ENCODE measurements around the gene PGF. TPM values are rescaled to one million over a fixed set of nuclear protein-coding genes. Genes with fewer than 3 reads are reported as not detected.

PGF gene
- polyA plus RNA-seq, 1 donor (not counting 4 experiments of a cell fraction or from before 2014, with no cell fraction given) = 16.5 TPM

GRCh38 chr14:74979029-74979428, 23.6 kb upstream of the PGF start:
- peak overlapping the region; percentile 33 for H3K27ac ChIP-seq (ENCODE audit: control insufficient read depth, insufficient read depth, low read length)
- dilution Hi-C loops (cut with MboI; ENCODE audit: extremely low pct_ligation_motif_present, low sequenced_read_pairs) = no loop called here
- no peaks in the 10 kb centered on the region for H3K27me3 ChIP-seq (ENCODE audit: control insufficient read depth, extremely low read depth, insufficient read depth, low read length)
- H3K4me2 ChIP-seq (ENCODE audit: control insufficient read depth, extremely low read depth, insufficient read depth, low read depth, low read length) = peak overlapping the region; percentile 42
- no peak for TF ChIP-seq CTCF (optimal IDR thresholded peaks at IDR 0.05 in 1 of 3, IDR thresholded peaks at IDR 0.05 in 1 of 3, conservative IDR thresholded peaks at IDR 0.05 in 1 of 3; ENCODE audit: extremely low read depth in 1 of 3, insufficient read depth in 2 of 3, low read length in 3 of 3)
- no peak for TF ChIP-seq EZH2 (IDR thresholded peaks at IDR 0.05; ENCODE audit: low read length)
- H4K20me1 ChIP-seq (ENCODE audit: control insufficient read depth, extremely low read depth, insufficient read depth, low read length) = no peaks in the 10 kb centered on the region
- H3K36me3 ChIP-seq (ENCODE audit: control insufficient read depth in 2 of 2, extremely low read depth in 1 of 2, insufficient read depth in 2 of 2, low read length in 2 of 2) = no peaks in the 10 kb centered on the region
- no peak for FAIRE-seq
- H3K9ac ChIP-seq (ENCODE audit: control insufficient read depth, extremely low read depth, insufficient read depth, low read length) = peak overlapping the region; percentile 31
- H3K4me3 ChIP-seq (ENCODE audit: control insufficient read depth in 2 of 3, extremely low read depth in 1 of 3, insufficient read depth in 2 of 3, low read depth in 1 of 3, low read length in 3 of 3) = no peak overlapping the region
- no peaks in the 10 kb centered on the region for H3K9me3 ChIP-seq (ENCODE audit: control insufficient read depth, low read depth, low read length)
- DNase-seq (ENCODE audit: low read depth, low spot score) = no peak
- H3K79me2 ChIP-seq (ENCODE audit: control insufficient read depth, insufficient read depth, low read length) = no peaks in the 10 kb centered on the region
- H2AFZ ChIP-seq (ENCODE audit: control insufficient read depth, low read length) = no peak overlapping the region
- H3K9me1 ChIP-seq (ENCODE audit: control insufficient read depth, extremely low read depth, insufficient read depth, low read length) = no peaks in the 10 kb centered on the region
- peaks cover 33% of the 10 kb centered on the region for H3K4me1 ChIP-seq (ENCODE audit: control insufficient read depth, extremely low read depth, insufficient read depth, low read length)

GRCh38 chr14:74978416-74978947, 23.1 kb upstream of the PGF start:
- dilution Hi-C loops (cut with MboI; ENCODE audit: extremely low pct_ligation_motif_present, low sequenced_read_pairs) = no loop called here
- no peaks in the 10 kb centered on the region for H3K9me1 ChIP-seq (ENCODE audit: control insufficient read depth, extremely low read depth, insufficient read depth, low read length)
- no peaks in the 10 kb centered on the region for H3K36me3 ChIP-seq (ENCODE audit: control insufficient read depth in 2 of 2, extremely low read depth in 1 of 2, insufficient read depth in 2 of 2, low read length in 2 of 2)
- DNase-seq (ENCODE audit: low read depth, low spot score) (no peak), FAIRE-seq (peak; percentile 86)
- no peaks in the 10 kb centered on the region for H3K79me2 ChIP-seq (ENCODE audit: control insufficient read depth, insufficient read depth, low read length)
- H4K20me1 ChIP-seq (ENCODE audit: control insufficient read depth, extremely low read depth, insufficient read depth, low read length) = no peaks in the 10 kb centered on the region
- H3K4me3 ChIP-seq (ENCODE audit: control insufficient read depth in 2 of 3, extremely low read depth in 1 of 3, insufficient read depth in 2 of 3, low read depth in 1 of 3, low read length in 3 of 3) = no peak overlapping the region
- no peaks in the 10 kb centered on the region for H3K9me3 ChIP-seq (ENCODE audit: control insufficient read depth, low read depth, low read length)
- peaks cover 32% of the 10 kb centered on the region for H3K4me1 ChIP-seq (ENCODE audit: control insufficient read depth, extremely low read depth, insufficient read depth, low read length)
- H3K9ac ChIP-seq (ENCODE audit: control insufficient read depth, extremely low read depth, insufficient read depth, low read length) = no peak overlapping the region
- no peak for TF ChIP-seq CTCF (optimal IDR thresholded peaks at IDR 0.05 in 1 of 3, IDR thresholded peaks at IDR 0.05 in 1 of 3, conservative IDR thresholded peaks at IDR 0.05 in 1 of 3; ENCODE audit: extremely low read depth in 1 of 3, insufficient read depth in 2 of 3, low read length in 3 of 3)
- no peaks in the 10 kb centered on the region for H3K27me3 ChIP-seq (ENCODE audit: control insufficient read depth, extremely low read depth, insufficient read depth, low read length)
- no peak overlapping the region for H2AFZ ChIP-seq (ENCODE audit: control insufficient read depth, low read length)
- H3K27ac ChIP-seq (ENCODE audit: control insufficient read depth, insufficient read depth, low read length) = peak overlapping the region; percentile 33
- H3K4me2 ChIP-seq (ENCODE audit: control insufficient read depth, extremely low read depth, insufficient read depth, low read depth, low read length) = no peak overlapping the region

Data from keratinocyte (primary cell).